Cardiac septum (tissue), 1 donor: Measurements from ENCODE around the gene KRT35. TPM values are rescaled to one million over a fixed set of nuclear protein-coding genes. Genes with fewer than 3 reads are reported as not detected.
"Not testable (repeated sequence)": the region's sequence is repeated elsewhere in the genome, so short reads cannot be mapped to it uniquely, and the experiment has no call there.

Experiments
- DNase-seq: peaks from one replicate; pipeline ENCODE4 v3.0.0-alpha.2; 2020; ENCODE audit warnings: low spot score
- intact Hi-C: fragments of 100-400 bp; cut with DNase I; formaldehyde crosslinking; loops from one replicate; pipeline ENCODE4 v1.14.0; 2022
- microRNA-seq: library from miRNA; unstranded; fragments of <30 nt; microRNA quantifications from one replicate; pipeline ENCODE4 v1.2.0, GENCODE V29; 2020
- total RNA-seq: library from RNA; stranded (reverse); fragmentation: NEBNext Ultra II Directional; extraction: Animal tissue kit (Norgen Biotek cat#: 25700); gene quantifications from one replicate; pipeline ENCODE4 v1.2.1, GENCODE V29; 2021
- donor health status: DM: no; HTN: no; CAD: no.

Gene KRT35
- total RNA-seq, 1 donor from 2014 or later, result not detected

GRCh38 chr17:41433586-41433985 lies 47.4 kb downstream of the KRT35 start:
- intact Hi-C loops, result no loop called here
- no peak for DNase-seq

GRCh38 chr17:41430376-41430775 lies 50.6 kb downstream of the KRT35 start:
- DNase-seq, intact Hi-C loops: not testable (repeated sequence)

- intact Hi-C loops, result no loop called here
- no peak for DNase-seq
Measured at GRCh38 chr17:41429667-41430066, 51.3 kb downstream of the KRT35 start.

GRCh38 chr17:41428591-41429291 lies 52.2 kb downstream of the KRT35 start:
- intact Hi-C loops, result no loop called here
- DNase-seq, result no peak

Small RNA genes lying within 50 kb of the gene (microRNA-seq; reads per million reads assigned to microRNA genes)
- gene MIR6510, result not detected

Other genes with a start within 250 kb of the KRT35 start
- not detected for gene KRTAP9-3, start 248.7 kb downstream of the KRT35 start, total RNA-seq
- gene KRTAP9-8, start 243.2 kb downstream of the KRT35 start, total RNA-seq, result not detected
- not detected for gene KRTAP9-4, start 231.5 kb downstream of the KRT35 start, total RNA-seq
- not detected for gene KRTAP9-9, start 225.8 kb downstream of the KRT35 start, total RNA-seq
- gene KRTAP9-6, start 215.8 kb downstream of the KRT35 start, total RNA-seq, result not detected
- not detected for gene KRTAP9-7, start 205.5 kb downstream of the KRT35 start, total RNA-seq
- gene KRTAP29-1, start 178.3 kb downstream of the KRT35 start, total RNA-seq, result not detected
- gene KRTAP16-1, start 171.8 kb downstream of the KRT35 start, total RNA-seq, result not detected
- not detected for gene KRTAP17-1, start 165.4 kb downstream of the KRT35 start, total RNA-seq
- gene KRT33A, start 130.3 kb downstream of the KRT35 start, total RNA-seq, result not detected
- gene KRT33B, start 111.3 kb downstream of the KRT35 start, total RNA-seq, result not detected
- not detected for gene KRT34, start 98.8 kb downstream of the KRT35 start, total RNA-seq
- not detected for gene KRT31, start 83.5 kb downstream of the KRT35 start, total RNA-seq
- not detected for gene KRT37, start 56.6 kb downstream of the KRT35 start, total RNA-seq
- gene KRT38, start 40.2 kb downstream of the KRT35 start, total RNA-seq, result not detected
- gene KRT32, start 13.8 kb downstream of the KRT35 start, total RNA-seq, result 0.27 TPM
- gene KRT36, start 8.8 kb upstream of the KRT35 start, total RNA-seq, result not detected
- gene KRT13, start 24.5 kb upstream of the KRT35 start, total RNA-seq, result not detected
- gene KRT15, start 37.7 kb upstream of the KRT35 start, total RNA-seq, result not detected
- gene KRT19, start 47.2 kb upstream of the KRT35 start, total RNA-seq, result 1.1 TPM
- gene KRT9, start 90.9 kb upstream of the KRT35 start, total RNA-seq, result not detected
- gene KRT14, start 105.7 kb upstream of the KRT35 start, total RNA-seq, result not detected
- gene KRT16, start 131.6 kb upstream of the KRT35 start, total RNA-seq, result not detected
- not detected for gene KRT17, start 143.4 kb upstream of the KRT35 start, total RNA-seq
- 1,014 TPM for gene EIF1, start 207.7 kb upstream of the KRT35 start, total RNA-seq
- not detected for gene GAST, start 231.2 kb upstream of the KRT35 start, total RNA-seq